Heart left ventricle (tissue), 16 donors: ENCODE results near the gene CRACDL. TPM values are rescaled to one million over a fixed set of nuclear protein-coding genes. Genes with fewer than 3 reads are reported as not detected.

Experiments
- ATAC-seq, 4 donors: fragments of 200-7000 bp; cut with Tn5 transposase; one replicate each; pipeline ENCODE4 v1.9.1; 2020 to 2022; ENCODE audit warnings: moderate library complexity in 4 of 4, mild to moderate bottlenecking in 3 of 4, moderate number of reproducible peaks in 1 of 4
- DNase-seq, 5 donors: peaks; one replicate each; pipeline ENCODE4 v3.0.0-alpha.2; 2020
- H3K27ac ChIP-seq, 12 donors: fragments of 200-600 bp; sonication (generic) in 4 of 12; one replicate each; pipeline versions ENCODE4 v1.5.0 to v1.8.0; 2016 to 2022; ENCODE audit warnings: mild to moderate bottlenecking in 2 of 12
- H3K27me3 ChIP-seq, 9 donors: fragments of 200-600 bp; sonication (generic) in 2 of 9; one replicate each; pipeline versions ENCODE4 v1.5.1 to v1.8.0; 2016 to 2022; ENCODE audit warnings: mild to moderate bottlenecking in 3 of 9
- H3K36me3 ChIP-seq, 9 donors: fragments of 200-600 bp; sonication (generic) in 2 of 9; one replicate each; pipeline versions ENCODE4 v1.5.0 to v1.8.0; 2018 to 2022; ENCODE audit warnings: mild to moderate bottlenecking in 2 of 9
- H3K4me1 ChIP-seq, 12 donors: fragments of 200-600 bp; sonication (generic) in 4 of 12; one replicate each; pipeline versions ENCODE4 v1.5.0 to v1.8.0; 2016 to 2022; ENCODE audit warnings: mild to moderate bottlenecking in 3 of 12
- H3K4me3 ChIP-seq, 12 donors: fragments of 200-600 bp; sonication (generic) in 4 of 12; one replicate each; pipeline versions ENCODE4 v1.5.0 to v1.8.0; 2017 to 2022; ENCODE audit warnings: mild to moderate bottlenecking in 9 of 12, moderate library complexity in 4 of 12
- H3K9me3 ChIP-seq, 12 donors: fragments of 200-600 bp; sonication (generic) in 4 of 12; one replicate each; pipeline versions ENCODE4 v1.5.0 to v1.8.0; 2016 to 2022; ENCODE audit warnings: mild to moderate bottlenecking in 1 of 12
- POLR2A ChIP-seq, 2 donors: fragments of 450-650 bp; IDR thresholded peaks; one replicate each; pipeline ENCODE4 v1.6.1; 2017; ENCODE audit warnings: antibody characterized with exemption in 2 of 2, mild to moderate bottlenecking in 2 of 2, moderate library complexity in 2 of 2
- WGBS, 4 donors: extraction: QIAGEN DNeasy Blood & Tissue Kit in 2 of 4; methylation state at CpG; one replicate each; pipeline versions ENCODE4 v1.1.5 to v1.1.7; 2013 to 2018; 5-methylcytosine and 5-hydroxymethylcytosine counted together
- intact Hi-C, 10 donors: fragments of 100-400 bp; cut with DNase I; formaldehyde crosslinking; loops; one replicate each; pipeline versions ENCODE4 v1.11.1 to v1.14.2; 2022
- polyA plus RNA-seq, 2 donors: library from polyadenylated mRNA; stranded (reverse); fragments of 200-250 nt; gene quantifications; one replicate each; pipeline ENCODE4 v1.2.3, GENCODE V29; 2013
- total RNA-seq, 9 donors: library from RNA; depleted of rRNA in 2 of 9; stranded (reverse); fragments of >200 nt in 2 of 9; fragmentation: NEBNext Ultra II Directional in 3 of 9; extraction: Animal tissue kit (Norgen Biotek cat#: 25700) in 3 of 9; gene quantifications; one replicate each; pipeline versions ENCODE4 v1.1.0 to v1.2.4, GENCODE V29; 2016 to 2023
- TF ChIP-seq, protein P1 (sequence below), 12 donors: fragments of 200-600 bp; sonication (generic) in 4 of 12; IDR thresholded peaks; one replicate each; pipeline versions ENCODE4 v1.5.0 to v1.8.0; 2018 to 2022; ENCODE audit warnings: antibody characterized with exemption in 12 of 12, mild to moderate bottlenecking in 5 of 12
- donor health status: ischemic (EF 13 %, LVEDD 7.1; RV severe dilation, severe dysfunction).
- donor health status: healthy with polysubstance abuse.
- donor health status: DM: no; HTN: yes; CAD: no.
- donor health status: DM: no; HTN: no; CAD: no.
- donor health status: ischemic (EF 25% LVEDD 6.9; RV normal size, moderate dysfunction).
- donor health status: ischemic (EF 25% LVEDD 5.7; RV mildly dilated, moderate dysfunction).
- donor health status: healthy.
- donor health status: DM: yes; HTN: yes; CAD: no.
- donor health status: ischemic (EF 35%, LVEDD 5.7; RV mildly dilated, moderate dysfunction).
- donor health status: nonischemic (EF 11% LVEDD 7.7; RV severe dilation, severe dysfunction).
- donor health status: DM: yes; HTN: yes; CAD: no.
- donor health status: PGD.
- donor health status: ischemic (EF 29% LVEDD 5.4; RV normal size, mild dysfunction).
- donor health status: nonischemic (EF 23%, LVEDD 6.1; RV moderate dilation, normal function).

Gene CRACDL
- total and polyA plus RNA-seq, 11 donors = 1.1 to 7.4 (median 2.9) TPM

DNA sequence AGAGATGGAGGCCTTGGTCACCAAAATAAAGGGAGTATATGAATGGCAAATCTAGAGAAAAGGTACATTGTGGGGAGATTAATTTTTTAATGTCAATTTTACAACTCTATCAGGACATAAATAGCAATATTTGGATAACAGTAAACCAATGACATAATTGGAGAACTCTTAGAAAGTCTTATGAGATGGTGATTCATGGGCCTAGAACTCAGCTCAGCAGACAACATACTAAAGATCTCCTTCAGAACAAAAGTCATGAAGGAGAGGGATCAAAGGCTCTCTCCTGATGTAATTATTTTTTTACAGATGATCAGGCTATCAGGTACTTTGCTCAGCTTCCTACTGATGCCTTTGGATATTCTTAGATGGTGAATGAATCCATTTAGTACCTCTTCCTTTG lies 90.0 kb downstream of the CRACDL start:
- Histone ChIP-seq H3K27ac (no peak overlapping the region), H3K27me3 (peaks cover 0 to 11% (median 0%) of the 10 kb centered on the region in 9 donors), H3K4me1 (no peaks in the 10 kb centered on the region), H3K9me3 (no peaks in the 10 kb centered on the region), H3K36me3 (no peaks in the 10 kb centered on the region), H3K4me3 (no peak overlapping the region)
- ATAC-seq = no peak
- intact Hi-C loops = no loop called here
- TF ChIP-seq, protein P1, sequence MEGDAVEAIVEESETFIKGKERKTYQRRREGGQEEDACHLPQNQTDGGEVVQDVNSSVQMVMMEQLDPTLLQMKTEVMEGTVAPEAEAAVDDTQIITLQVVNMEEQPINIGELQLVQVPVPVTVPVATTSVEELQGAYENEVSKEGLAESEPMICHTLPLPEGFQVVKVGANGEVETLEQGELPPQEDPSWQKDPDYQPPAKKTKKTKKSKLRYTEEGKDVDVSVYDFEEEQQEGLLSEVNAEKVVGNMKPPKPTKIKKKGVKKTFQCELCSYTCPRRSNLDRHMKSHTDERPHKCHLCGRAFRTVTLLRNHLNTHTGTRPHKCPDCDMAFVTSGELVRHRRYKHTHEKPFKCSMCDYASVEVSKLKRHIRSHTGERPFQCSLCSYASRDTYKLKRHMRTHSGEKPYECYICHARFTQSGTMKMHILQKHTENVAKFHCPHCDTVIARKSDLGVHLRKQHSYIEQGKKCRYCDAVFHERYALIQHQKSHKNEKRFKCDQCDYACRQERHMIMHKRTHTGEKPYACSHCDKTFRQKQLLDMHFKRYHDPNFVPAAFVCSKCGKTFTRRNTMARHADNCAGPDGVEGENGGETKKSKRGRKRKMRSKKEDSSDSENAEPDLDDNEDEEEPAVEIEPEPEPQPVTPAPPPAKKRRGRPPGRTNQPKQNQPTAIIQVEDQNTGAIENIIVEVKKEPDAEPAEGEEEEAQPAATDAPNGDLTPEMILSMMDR (IDR thresholded peaks at IDR 0.05) = no peak
- no peak for TF ChIP-seq POLR2A (IDR thresholded peaks at IDR 0.05)
- DNase-seq = no peak

GRCh38 chr2:98842136-98842535 lies 93.9 kb downstream of the CRACDL start:
- 74 to 91% (median 84%) methylated on average over 3 of the region's 3 CpGs for WGBS, 4 donors

GRCh38 chr2:98839292-98839691 lies 96.7 kb downstream of the CRACDL start:
- peaks cover 0 to 6% (median 0%) of the 10 kb centered on the region in 12 donors for H3K9me3 ChIP-seq
- no peak overlapping the region for H3K4me3 ChIP-seq
- intact Hi-C loops = loop anchor here in 9 of 10 donors (5.0 to 10.0 kb wide), 5 partner anchors 107 to 427 kb away; partner anchors contain the start of gene MGAT4A (in 1 of the 9)
- H3K27me3 ChIP-seq = no peaks in the 10 kb centered on the region
- ATAC-seq (no peak), DNase-seq (no peak)
- no peaks in the 10 kb centered on the region for H3K36me3 ChIP-seq
- peaks cover 0 to 6% (median 0%) of the 10 kb centered on the region in 12 donors for H3K4me1 ChIP-seq
- TF ChIP-seq POLR2A (IDR thresholded peaks at IDR 0.05) = no peak
- TF ChIP-seq, protein P1 (IDR thresholded peaks at IDR 0.05) = no peak
- 55 to 74% (median 71%) methylated on average over 3 of the region's 3 CpGs for WGBS, 4 donors
- no peak overlapping the region for H3K27ac ChIP-seq

More at GRCh38 chr2:98842136-98842535, 93.9 kb downstream of the CRACDL start:
- H3K36me3 ChIP-seq = no peaks in the 10 kb centered on the region
- no peak for ATAC-seq
- no peak overlapping the region for H3K27ac ChIP-seq
- intact Hi-C loops = no loop called here
- H3K9me3 ChIP-seq = peaks cover 0 to 6% (median 0%) of the 10 kb centered on the region in 12 donors
- DNase-seq = no peak
- no peak for TF ChIP-seq POLR2A (IDR thresholded peaks at IDR 0.05)
- TF ChIP-seq, protein P1 (IDR thresholded peaks at IDR 0.05) = no peak
- no peak overlapping the region for H3K4me3 ChIP-seq
- peaks cover 0 to 2% (median 0%) of the 10 kb centered on the region in 12 donors for H3K4me1 ChIP-seq
- no peaks in the 10 kb centered on the region for H3K27me3 ChIP-seq

DNA sequence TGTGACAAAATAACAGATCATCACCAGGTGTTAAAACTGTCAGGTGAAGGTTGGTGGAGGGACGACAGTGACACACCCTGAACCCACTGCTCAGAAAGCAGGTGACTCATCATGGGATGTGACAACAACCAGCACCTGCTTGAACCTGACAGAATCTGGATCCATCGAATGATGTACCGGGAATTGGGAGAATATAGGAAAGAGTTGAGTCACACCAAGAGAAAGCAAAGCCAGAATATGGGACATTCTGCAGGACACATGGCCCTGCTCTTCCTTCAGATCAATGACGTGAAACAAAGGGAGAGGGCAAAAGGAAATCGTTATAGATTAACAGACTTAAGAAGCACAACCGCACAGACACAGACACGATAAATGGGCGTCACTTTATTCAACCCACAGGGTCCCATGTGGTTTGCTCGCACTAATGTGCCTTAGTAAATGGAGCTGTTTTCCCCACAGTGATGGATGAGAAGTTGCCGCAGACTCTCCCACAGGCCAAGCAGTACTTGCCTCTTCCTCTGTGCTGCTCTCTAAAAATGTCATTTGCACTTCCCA lies 100.1 kb downstream of the CRACDL start:
- DNase-seq (no peak), ATAC-seq (no peak)
- Histone ChIP-seq H3K36me3 (no peaks in the 10 kb centered on the region), H3K27me3 (no peaks in the 10 kb centered on the region), H3K27ac (peak overlapping the region in 1 of 12 donors; percentile 34), H3K9me3 (peaks cover 0 to 6% (median 0%) of the 10 kb centered on the region in 12 donors), H3K4me3 (no peak overlapping the region), H3K4me1 (peaks cover 0 to 24% (median 11%) of the 10 kb centered on the region in 12 donors)
- 71 to 80% (median 78%) methylated on average over 10 of the region's 10 CpGs for WGBS, 4 donors
- TF ChIP-seq, protein P1 (IDR thresholded peaks at IDR 0.05) = no peak
- TF ChIP-seq POLR2A (IDR thresholded peaks at IDR 0.05) = no peak
- intact Hi-C loops = loop anchor here (1.0 to 10.0 kb wide), 7 partner anchors 104 to 424 kb away; partner anchors contain the start of gene MGAT4A (in 1 of the 10)
